Keratinocyte (primary cell): ENCODE results near the gene PATL2. TPM values are rescaled to one million over a fixed set of nuclear protein-coding genes. Genes with fewer than 3 reads are reported as not detected.

Experiments
- DNase-seq: peaks from one replicate; pipeline ENCODE4 v3.0.0-alpha.2; 2011; ENCODE audit warnings: low read depth, missing footprints, low spot score
- FAIRE-seq: peaks from 2 replicates; lab custom pipeline; 2011; peaks lifted over from hg19 to GRCh38; lab: Jason Lieb, UNC
- H2AFZ ChIP-seq: 2 replicates; pipeline ENCODE4 v1.6.0; 2012; ENCODE audit warnings: low read length, control low read depth, inconsistent platforms; ENCODE audit not compliant: control insufficient read depth
- H3K27ac ChIP-seq: 2 replicates; pipeline ENCODE4 v1.5.1; 2011; ENCODE audit warnings: low read length; ENCODE audit not compliant: control insufficient read depth, insufficient read depth
- H3K27me3 ChIP-seq: 3 replicates; pipeline ENCODE4 v1.6.0; 2011; ENCODE audit warnings: low read length; ENCODE audit not compliant: control insufficient read depth, insufficient read depth; ENCODE audit errors: extremely low read depth
- H3K36me3 ChIP-seq, 2 experiments: 2 replicates in 1 of 2; 3 replicates in 1 of 2; pipeline ENCODE4 v1.5.1; 2011; ENCODE audit warnings: low read length in 2 of 2, mild to moderate bottlenecking in 1 of 2; ENCODE audit not compliant: control insufficient read depth in 2 of 2, insufficient read depth in 2 of 2; ENCODE audit errors: extremely low read depth in 1 of 2
- H3K4me1 ChIP-seq: 3 replicates; pipeline ENCODE4 v1.5.1; 2011; ENCODE audit warnings: low read length; ENCODE audit not compliant: control insufficient read depth, insufficient read depth; ENCODE audit errors: extremely low read depth
- H3K4me2 ChIP-seq: 3 replicates; pipeline ENCODE4 v1.6.0; 2011; ENCODE audit warnings: low read depth, low read length; ENCODE audit not compliant: control insufficient read depth, insufficient read depth; ENCODE audit errors: extremely low read depth
- H3K4me3 ChIP-seq, 3 experiments: fragments of 200-600 bp in 1 of 3; sonication (generic) in 1 of 3; 2 replicates in 2 of 3; 3 replicates in 1 of 3; pipeline ENCODE4 v1.5.1; 2011 to 2016; ENCODE audit warnings: low read length in 3 of 3, mild to moderate bottlenecking in 3 of 3, control low read depth in 2 of 3, inconsistent platforms in 1 of 3, low read depth in 1 of 3, mixed read lengths in 1 of 3, mixed run types in 1 of 3, moderate library complexity in 1 of 3; ENCODE audit not compliant: control insufficient read depth in 2 of 3, insufficient read depth in 2 of 3; ENCODE audit errors: extremely low read depth in 1 of 3
- H3K79me2 ChIP-seq: 2 replicates; pipeline ENCODE4 v1.6.0; 2012; ENCODE audit warnings: low read length; ENCODE audit not compliant: control insufficient read depth, insufficient read depth
- H3K9ac ChIP-seq: 3 replicates; pipeline ENCODE4 v1.6.0; 2011; ENCODE audit warnings: low read length; ENCODE audit not compliant: control insufficient read depth, insufficient read depth; ENCODE audit errors: extremely low read depth
- H3K9me1 ChIP-seq: 3 replicates; pipeline ENCODE4 v1.6.0; 2011; ENCODE audit warnings: low read length; ENCODE audit not compliant: control insufficient read depth, insufficient read depth; ENCODE audit errors: extremely low read depth
- H3K9me3 ChIP-seq: 2 replicates; pipeline ENCODE4 v1.5.1; 2012; ENCODE audit warnings: low read depth, low read length; ENCODE audit not compliant: control insufficient read depth
- H4K20me1 ChIP-seq: 3 replicates; pipeline ENCODE4 v1.6.0; 2011; ENCODE audit warnings: low read length; ENCODE audit not compliant: control insufficient read depth, insufficient read depth; ENCODE audit errors: extremely low read depth
- CTCF ChIP-seq, 3 experiments: IDR thresholded peaks in 1 of 3; conservative IDR thresholded peaks in 1 of 3; optimal IDR thresholded peaks in 1 of 3; 2 replicates in 2 of 3; 3 replicates in 1 of 3; pipeline versions ENCODE3 to v1.5.1; 2011; ENCODE audit warnings: low read length in 3 of 3, mild to moderate bottlenecking in 3 of 3, moderate library complexity in 2 of 3, control low read depth in 1 of 3, inconsistent platforms in 1 of 3; ENCODE audit not compliant: insufficient read depth in 2 of 3; ENCODE audit errors: extremely low read depth in 1 of 3
- EZH2 ChIP-seq: IDR thresholded peaks from one replicate; pipeline ENCODE4 v1.6.1; 2012; ENCODE audit warnings: inconsistent platforms, mild to moderate bottlenecking, low read length, moderate library complexity
- dilution Hi-C: fragments of 300-500 bp; cut with MboI; formaldehyde crosslinking; loops from one replicate; pipeline ENCODE4 v1.7.0; 2020; ENCODE audit warnings: low sequenced_read_pairs; ENCODE audit not compliant: extremely low pct_ligation_motif_present
- polyA plus RNA-seq, 5 experiments: library from polyadenylated mRNA; depleted of rRNA in 3 of 5; stranded (reverse) in 3 of 5; stranded (forward) in 1 of 5; unstranded in 1 of 5; fragments of >200 nt; gene quantifications; 1 replicate in 1 of 5; 2 replicates in 3 of 5; 3 replicates in 1 of 5; pipeline versions ENCODE4 v1.2.1 to v1.2.3, GENCODE V29; 2011 to 2012; ENCODE audit warnings: missing spikeins in 2 of 5, low read depth in 1 of 5, low replicate concordance in 1 of 5

PATL2 gene
- polyA plus RNA-seq, 1 donor (not counting 4 experiments of a cell fraction or from before 2014, with no cell fraction given) = 0.46 TPM

DNA sequence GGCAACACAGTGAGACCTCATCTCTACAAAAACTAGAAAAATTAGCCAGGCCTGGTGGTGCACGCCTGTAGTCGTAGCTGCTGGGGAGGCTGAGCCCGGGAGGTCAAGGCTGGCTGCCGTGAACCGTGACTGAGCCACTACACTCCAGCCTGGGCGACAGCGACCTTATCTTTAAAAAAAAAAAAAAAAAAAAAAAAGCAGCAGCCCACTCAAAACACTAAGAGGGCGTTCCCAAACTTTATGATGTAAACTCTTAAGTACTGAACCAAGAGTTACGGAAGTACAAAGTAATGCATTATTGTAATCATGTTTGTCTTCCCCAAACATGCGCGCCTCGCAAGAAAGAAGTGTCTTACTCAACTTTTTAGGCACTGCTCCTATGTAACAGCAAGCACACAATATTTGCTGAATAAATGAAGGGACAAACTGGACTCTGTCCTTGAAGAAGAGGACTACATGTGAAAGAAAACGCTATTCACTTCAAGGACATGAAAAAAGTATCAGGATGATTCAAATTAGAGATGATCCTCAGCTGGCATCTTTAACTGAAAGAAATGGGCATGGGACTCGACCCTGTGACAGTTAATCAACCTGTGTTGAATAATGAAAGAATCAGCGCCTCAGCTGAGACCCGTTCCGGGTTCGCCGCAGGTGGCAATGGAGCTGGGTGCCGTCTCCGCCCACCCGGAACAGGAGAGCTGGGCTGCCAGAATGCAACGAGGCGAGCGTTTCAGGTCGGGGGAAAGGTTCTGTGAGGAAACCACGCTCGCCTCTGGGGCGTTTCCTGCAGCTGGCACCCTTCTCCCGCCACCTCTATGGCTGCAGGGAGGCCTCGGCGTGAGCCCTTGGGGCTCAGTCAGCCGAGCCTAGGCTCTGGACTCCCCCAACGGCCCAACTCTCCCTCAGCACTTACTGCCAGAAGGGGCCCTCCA, 48.4 kb downstream of the PATL2 start:
- TF ChIP-seq CTCF (optimal IDR thresholded peaks at IDR 0.05 in 1 of 3, IDR thresholded peaks at IDR 0.05 in 1 of 3, conservative IDR thresholded peaks at IDR 0.05 in 1 of 3; ENCODE audit: extremely low read depth in 1 of 3, insufficient read depth in 2 of 3, low read length in 3 of 3) (no peak), EZH2 (no peak)
- H3K27ac ChIP-seq = peak overlapping the region; percentile 86
- H3K4me1 ChIP-seq = peaks cover 10% of the 10 kb centered on the region
- no peaks in the 10 kb centered on the region for H3K9me3 ChIP-seq
- H3K27me3 ChIP-seq = no peaks in the 10 kb centered on the region
- dilution Hi-C loops = no loop called here
- peak overlapping the region; percentile 84 for H3K4me2 ChIP-seq
- peak overlapping the region; percentile 92 for H3K9ac ChIP-seq
- peak overlapping the region; percentile 85 to 100 (median 96) for H3K4me3 ChIP-seq
- H3K36me3 ChIP-seq = peaks cover 2 to 6% of the 10 kb centered on the region in 2 experiments
- FAIRE-seq = peak; percentile 23
- no peak for DNase-seq
- peak overlapping the region; percentile 89 for H2AFZ ChIP-seq
- H3K9me1 ChIP-seq = no peaks in the 10 kb centered on the region
- H3K79me2 ChIP-seq = peaks cover 17% of the 10 kb centered on the region
- no peaks in the 10 kb centered on the region for H4K20me1 ChIP-seq

DNA sequence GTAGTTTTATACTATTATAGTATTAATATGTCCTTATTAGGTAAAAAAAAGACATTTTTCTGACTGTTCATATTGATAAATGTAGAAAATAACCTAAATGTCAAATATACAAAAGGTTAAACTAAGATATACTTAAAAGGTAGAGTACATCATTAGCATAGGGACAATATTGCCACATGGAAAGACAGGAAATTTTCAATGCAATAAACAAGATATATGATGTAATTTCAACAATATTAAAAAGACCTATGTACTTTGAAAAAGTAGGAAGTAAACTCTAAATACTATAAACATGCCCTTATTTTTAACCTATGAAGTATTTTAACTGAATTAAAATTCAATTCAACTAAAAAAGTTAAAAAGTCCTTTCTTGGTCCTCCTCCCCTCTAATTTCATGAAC, 49.5 kb downstream of the PATL2 start:
- DNase-seq (no peak), FAIRE-seq (no peak)
- H3K9me1 ChIP-seq = no peaks in the 10 kb centered on the region
- H3K79me2 ChIP-seq = peaks cover 17% of the 10 kb centered on the region
- no peaks in the 10 kb centered on the region for H4K20me1 ChIP-seq
- TF ChIP-seq CTCF (optimal IDR thresholded peaks at IDR 0.05 in 1 of 3, IDR thresholded peaks at IDR 0.05 in 1 of 3, conservative IDR thresholded peaks at IDR 0.05 in 1 of 3; ENCODE audit: extremely low read depth in 1 of 3, insufficient read depth in 2 of 3, low read length in 3 of 3) = no peak
- no peak for TF ChIP-seq EZH2
- no peak overlapping the region for H3K4me3 ChIP-seq
- no peak overlapping the region for H2AFZ ChIP-seq
- peak overlapping the region; percentile 84 for H3K4me2 ChIP-seq
- peaks cover 10% of the 10 kb centered on the region for H3K4me1 ChIP-seq
- H3K9ac ChIP-seq = no peak overlapping the region
- H3K36me3 ChIP-seq = peaks cover 2 to 10% of the 10 kb centered on the region in 2 experiments
- no peaks in the 10 kb centered on the region for H3K27me3 ChIP-seq
- dilution Hi-C loops = no loop called here
- H3K9me3 ChIP-seq = no peaks in the 10 kb centered on the region
- no peak overlapping the region for H3K27ac ChIP-seq
